ENCODE measurements around the gene PMPCA.

DNA sequence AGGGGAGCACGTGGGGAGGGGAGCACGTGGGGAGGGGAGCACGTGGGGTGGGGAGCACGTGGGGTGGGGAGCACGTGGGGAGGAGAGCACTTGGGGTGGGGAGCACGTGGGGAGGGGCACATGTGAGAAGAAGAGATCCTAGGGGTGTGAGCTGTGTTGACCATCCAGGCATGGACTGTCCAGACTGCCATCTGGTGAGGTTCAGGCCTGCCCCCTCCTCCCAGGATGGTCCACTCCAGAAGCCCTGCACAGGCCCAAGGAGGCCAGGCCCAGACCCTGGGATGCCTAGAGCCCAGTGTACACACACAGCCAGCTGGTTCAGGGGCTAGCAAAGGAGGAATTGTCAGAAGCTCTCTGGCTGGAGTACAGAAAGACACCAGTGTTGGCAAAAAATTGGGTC is 12.8 kb upstream of the PMPCA start:
- TF ChIP-seq, protein P1, sequence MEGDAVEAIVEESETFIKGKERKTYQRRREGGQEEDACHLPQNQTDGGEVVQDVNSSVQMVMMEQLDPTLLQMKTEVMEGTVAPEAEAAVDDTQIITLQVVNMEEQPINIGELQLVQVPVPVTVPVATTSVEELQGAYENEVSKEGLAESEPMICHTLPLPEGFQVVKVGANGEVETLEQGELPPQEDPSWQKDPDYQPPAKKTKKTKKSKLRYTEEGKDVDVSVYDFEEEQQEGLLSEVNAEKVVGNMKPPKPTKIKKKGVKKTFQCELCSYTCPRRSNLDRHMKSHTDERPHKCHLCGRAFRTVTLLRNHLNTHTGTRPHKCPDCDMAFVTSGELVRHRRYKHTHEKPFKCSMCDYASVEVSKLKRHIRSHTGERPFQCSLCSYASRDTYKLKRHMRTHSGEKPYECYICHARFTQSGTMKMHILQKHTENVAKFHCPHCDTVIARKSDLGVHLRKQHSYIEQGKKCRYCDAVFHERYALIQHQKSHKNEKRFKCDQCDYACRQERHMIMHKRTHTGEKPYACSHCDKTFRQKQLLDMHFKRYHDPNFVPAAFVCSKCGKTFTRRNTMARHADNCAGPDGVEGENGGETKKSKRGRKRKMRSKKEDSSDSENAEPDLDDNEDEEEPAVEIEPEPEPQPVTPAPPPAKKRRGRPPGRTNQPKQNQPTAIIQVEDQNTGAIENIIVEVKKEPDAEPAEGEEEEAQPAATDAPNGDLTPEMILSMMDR (IDR thresholded peaks at IDR 0.05; ENCODE audit: insufficient read depth, low read length, poor library complexity, severe bottlenecking) = no peak
- no peak for TF ChIP-seq EZH2phosphoT487 (conservative IDR thresholded peaks at IDR 0.05; ENCODE audit: low read length)

Measured in SU-DHL-6 (cell line).